HG03565 (cell line): ENCODE results near the gene FAM210A.

ENCODE experiments used
- ATAC-seq: cut with Tn5 transposase; IDR thresholded peaks from one replicate; pipeline ENCODE4 v1.9.1; 2021; ENCODE audit warnings: mild to moderate bottlenecking, moderate library complexity; ENCODE audit not compliant: unreplicated experiment

The FAM210A gene

GRCh38 chr18:13622751-13623150, 103.6 kb downstream of the FAM210A start:
- ATAC-seq, result no peak

DNA sequence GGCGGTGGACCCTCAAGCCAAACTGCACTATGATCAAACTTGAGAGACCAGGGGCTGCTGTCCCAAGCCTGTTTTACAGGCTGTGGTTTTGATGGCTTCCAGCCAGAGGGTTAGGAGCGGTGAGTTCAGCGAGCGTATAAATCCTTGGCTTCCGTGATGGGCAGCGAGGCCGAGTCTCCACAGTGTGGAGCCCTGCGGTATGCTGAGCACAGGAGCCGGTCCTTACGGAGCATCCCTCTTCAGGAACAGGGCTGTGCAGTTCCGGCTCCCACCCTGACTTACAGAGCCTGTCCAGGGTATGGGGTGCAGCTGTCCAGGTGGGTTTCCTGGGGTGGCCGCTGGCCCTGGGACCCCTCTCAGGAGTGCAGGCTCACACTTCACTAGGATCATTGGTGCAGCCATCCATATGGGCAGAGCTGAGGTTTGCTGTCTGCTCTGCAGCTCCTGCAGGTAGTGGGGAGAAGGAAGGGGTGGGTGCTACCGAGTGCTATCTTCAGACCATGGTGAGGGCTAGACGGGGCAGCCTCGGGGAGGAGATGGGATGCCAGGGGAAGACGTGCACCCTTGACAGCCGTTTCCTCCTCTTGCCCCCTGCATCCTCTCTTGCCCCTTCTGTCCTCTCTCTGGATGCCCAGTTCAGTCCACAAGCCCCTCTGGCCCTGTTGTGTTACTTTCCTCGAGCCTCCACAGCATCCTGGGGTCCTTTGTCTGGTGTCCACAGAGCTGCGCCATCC, 104.3 kb downstream of the FAM210A start:
- ATAC-seq, result no peak

DNA sequence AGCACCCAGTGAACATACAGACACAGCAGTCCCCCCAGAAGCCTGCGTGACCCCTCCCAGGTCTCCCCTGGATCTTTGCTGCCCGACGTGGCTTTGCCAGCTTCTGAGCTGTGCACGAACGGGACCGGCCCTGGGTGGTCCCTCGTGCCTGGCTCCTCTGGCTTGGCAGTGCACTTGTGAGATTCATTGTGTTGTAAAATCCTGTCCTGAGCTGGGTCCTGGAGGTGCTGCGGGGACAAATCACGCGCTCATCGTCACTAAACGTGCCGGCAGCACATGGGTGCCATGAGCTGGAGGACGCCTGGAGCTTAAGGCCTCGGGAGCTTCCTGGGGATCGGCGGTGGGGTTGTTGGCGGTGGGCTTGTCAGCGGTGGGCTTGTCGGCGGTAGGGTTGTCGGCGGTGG, 104.9 kb downstream of the FAM210A start:
- ATAC-seq, result no peak

GRCh38 chr18:13620818-13621445, 105.4 kb downstream of the FAM210A start:
- ATAC-seq, result no peak

DNA sequence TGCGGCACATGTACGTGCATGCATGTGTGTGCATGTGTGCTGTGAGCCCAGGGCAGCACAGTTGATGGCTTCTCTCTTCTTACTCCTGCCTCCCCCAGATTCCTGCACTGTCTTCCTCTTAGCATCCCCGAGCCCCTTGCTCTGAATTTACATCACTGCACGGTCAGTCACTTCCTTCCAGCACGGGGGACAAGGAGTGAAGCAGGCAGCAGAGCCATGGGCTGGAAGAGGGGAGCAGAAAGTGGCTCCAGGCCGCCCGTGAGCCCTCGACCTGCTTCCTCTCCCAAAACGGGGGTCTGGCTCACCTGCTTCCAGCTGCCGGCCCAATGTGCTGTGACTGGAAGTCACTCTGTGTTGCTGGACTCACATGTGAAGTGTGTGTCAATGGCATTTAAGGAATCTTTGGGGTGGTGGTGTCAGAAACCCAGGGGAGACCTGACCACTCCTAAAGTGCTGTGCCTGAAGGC, 106.1 kb downstream of the FAM210A start:
- no peak for ATAC-seq

GRCh38 chr18:13619505-13620205, 106.7 kb downstream of the FAM210A start:
- no peak for ATAC-seq

- no peak for ATAC-seq
Observed at GRCh38 chr18:13618760-13619438, 107.5 kb downstream of the FAM210A start.

DNA sequence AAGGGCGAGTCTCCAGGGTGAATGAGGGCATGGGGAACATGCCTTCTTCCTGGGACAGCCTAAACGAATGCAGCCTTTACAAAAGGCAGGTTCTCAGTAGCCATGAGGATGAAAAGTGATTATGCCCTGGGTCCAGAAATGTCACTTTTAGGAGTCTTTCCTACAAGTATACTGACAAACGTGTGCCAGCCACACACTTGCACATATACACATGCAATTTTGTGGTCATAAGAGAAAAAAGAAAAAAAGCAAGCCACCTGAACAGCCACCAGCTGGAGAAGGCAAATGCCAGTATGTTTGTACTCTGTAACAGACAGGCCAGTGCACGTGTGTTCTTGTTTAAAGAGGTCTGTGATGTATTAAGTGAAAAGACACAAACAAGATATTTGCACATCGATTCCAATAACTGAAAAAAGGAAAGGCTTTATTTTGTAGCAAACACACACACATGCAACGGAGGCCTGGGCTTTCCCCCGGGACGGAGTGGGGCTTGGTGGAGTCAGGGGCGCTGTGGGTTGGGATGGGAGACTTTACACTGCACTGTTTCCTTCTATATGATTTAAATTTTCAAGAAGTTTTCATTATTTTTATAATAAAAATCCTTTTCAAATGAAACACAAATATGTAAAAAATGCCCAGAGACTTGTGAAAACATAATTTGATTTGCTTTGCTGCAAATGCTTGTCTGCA, 108.4 kb downstream of the FAM210A start:
- ATAC-seq, result no peak

- ATAC-seq, result no peak
Observed at GRCh38 chr18:13616525-13617035, 109.8 kb downstream of the FAM210A start.

DNA sequence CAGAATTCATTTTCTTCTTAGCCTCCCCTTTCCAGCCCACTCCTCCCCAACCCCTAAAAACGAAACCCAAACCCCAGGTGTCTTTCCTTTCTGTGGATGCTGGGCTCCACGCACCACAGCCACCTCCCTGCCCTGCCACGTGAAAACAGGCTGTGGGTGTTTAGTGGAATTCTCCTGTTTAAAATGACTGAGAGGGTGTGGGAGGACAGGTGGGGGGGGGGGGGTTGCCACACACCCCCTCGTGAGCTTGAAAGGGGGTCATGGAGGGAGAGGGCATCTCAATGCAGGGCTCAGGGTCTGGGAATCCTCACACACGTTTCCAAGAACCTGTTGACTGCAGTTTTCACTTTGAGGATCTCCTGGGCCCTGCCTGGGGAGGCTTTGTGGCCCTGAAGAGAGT, 110.3 kb downstream of the FAM210A start:
- ATAC-seq, result no peak

DNA sequence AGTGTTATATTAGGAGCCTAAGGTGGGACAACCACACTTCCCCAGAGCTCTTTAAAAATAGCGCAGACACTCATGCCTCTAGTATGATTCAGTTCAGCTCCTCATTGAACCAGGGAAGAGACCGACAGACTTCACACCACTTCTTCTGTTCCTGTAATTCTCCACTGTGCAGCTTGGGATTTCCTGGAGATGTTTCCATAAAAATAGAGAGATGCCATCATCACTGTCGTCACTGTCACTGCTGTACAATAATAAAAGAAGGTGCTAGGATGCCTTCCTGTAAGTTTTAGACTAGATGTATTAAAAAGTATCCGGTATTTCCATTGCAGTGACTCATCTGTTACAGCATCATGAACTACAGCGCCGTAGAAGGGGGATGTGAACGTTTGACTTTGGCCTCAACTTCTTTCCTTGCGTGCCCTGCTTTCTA, 110.9 kb downstream of the FAM210A start:
- no peak for ATAC-seq

DNA sequence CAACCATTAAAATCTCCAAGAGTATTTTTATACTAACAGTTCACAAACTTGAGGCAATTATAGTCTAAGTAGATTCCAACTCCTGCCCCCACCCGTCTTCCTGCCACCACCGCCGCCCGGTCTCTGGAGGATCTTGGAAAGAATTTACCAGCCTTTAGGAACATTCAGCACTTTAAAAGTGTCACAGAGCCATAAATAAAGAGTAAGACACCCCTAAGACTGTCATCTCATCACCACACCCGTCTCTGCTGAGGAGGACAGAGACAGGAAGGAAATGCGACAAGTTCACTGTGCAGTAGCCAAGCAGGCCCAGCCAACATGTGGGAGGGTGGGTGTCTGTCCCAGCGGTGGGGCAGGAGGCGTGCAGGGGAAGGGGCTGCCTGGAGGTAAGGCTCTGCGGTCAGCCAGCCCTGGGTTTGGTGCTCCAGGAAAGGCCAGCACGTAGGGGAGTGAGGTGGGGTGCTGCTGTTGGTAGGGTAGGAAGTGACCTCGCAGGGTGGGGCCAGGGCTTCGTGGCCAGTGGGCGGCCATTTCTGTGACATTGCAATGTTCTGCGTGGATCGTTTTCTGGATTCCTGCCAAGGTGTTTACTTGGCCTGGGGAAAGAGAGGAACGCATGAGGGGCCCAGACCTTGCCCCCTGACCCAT, 111.6 kb downstream of the FAM210A start:
- no peak for ATAC-seq

- ATAC-seq, result no peak
Observed at GRCh38 chr18:13613591-13614501, 112.5 kb downstream of the FAM210A start.
